Activated naive CD4-positive, alpha-beta T cell treated with anti-CD3 and anti-CD28 coated beads for 36 hours (primary cell): Measurements from ENCODE around the gene GRIP1. TPM values are rescaled to one million over a fixed set of nuclear protein-coding genes. Genes with fewer than 3 reads are reported as not detected.
"Not testable (repeated sequence)": the region's sequence is repeated elsewhere in the genome, so short reads cannot be mapped to it uniquely, and the experiment has no call there.

Source experiments
- CTCF ChIA-PET: fragments of 350-600 bp; sonication (Branson Sonifier 250); formaldehyde crosslinking; loops from one replicate; lab custom pipeline; 2021; ENCODE audit warnings: antibody characterized with exemption; lab: Charles Lee
- DNase-seq: peaks from one replicate; pipeline ENCODE4 v3.0.0-alpha.2; 2020
- H3K27ac Mint-ChIP-seq: one replicate; pipeline ENCODE4 v1.8.0; 2021; ENCODE audit warnings: mild to moderate bottlenecking, mixed read lengths
- H3K27me3 Mint-ChIP-seq: one replicate; pipeline ENCODE4 v1.8.0; 2021; ENCODE audit warnings: low read depth, mixed read lengths
- H3K36me3 Mint-ChIP-seq: one replicate; pipeline ENCODE4 v1.8.0; 2021; ENCODE audit warnings: low read depth, mixed read lengths
- H3K4me1 Mint-ChIP-seq: one replicate; pipeline ENCODE4 v1.8.0; 2021; ENCODE audit warnings: low read depth, mixed read lengths
- H3K4me3 Mint-ChIP-seq: one replicate; pipeline ENCODE4 v1.8.0; 2021; ENCODE audit warnings: mild to moderate bottlenecking, moderate library complexity, mixed read lengths
- H3K9me3 Mint-ChIP-seq: one replicate; pipeline ENCODE4 v1.8.0; 2021; ENCODE audit warnings: mixed read lengths
- intact Hi-C: fragments of 100-400 bp; cut with micrococcal nuclease; formaldehyde crosslinking; loops from one replicate; pipeline ENCODE4 v1.15.1; 2023
- total RNA-seq, 2 experiments: library from RNA; stranded (reverse); gene quantifications; one replicate each; pipeline ENCODE4 v1.2.3, GENCODE V29; 2021

The GRIP1 gene
- total RNA-seq, 2 experiments from 2014 or later, result 1.2 to 2.2 TPM

DNA sequence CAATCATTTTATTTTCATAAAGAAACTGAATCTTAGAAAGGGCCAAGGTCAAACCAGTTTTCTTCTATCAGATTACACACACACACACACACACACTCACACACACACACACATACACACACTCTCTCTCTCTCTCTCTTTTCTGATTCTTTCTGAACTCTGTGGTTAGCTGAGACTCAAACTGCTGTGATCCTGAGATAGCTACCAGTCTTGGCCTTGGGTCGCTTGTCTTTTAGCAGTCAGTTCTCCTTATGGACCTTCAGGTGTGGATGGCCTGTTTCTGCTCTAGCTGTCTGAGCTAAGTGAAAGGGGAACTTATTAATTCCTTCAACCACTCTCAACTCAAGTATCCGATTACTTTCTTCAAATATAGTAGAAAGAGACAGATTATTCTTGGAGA is 145.1 kb downstream of the GRIP1 start:
- H3K4me1 Mint-ChIP-seq, result no peaks in the 10 kb centered on the region
- peaks cover under 1% of the 10 kb centered on the region for H3K9me3 Mint-ChIP-seq
- H3K27ac Mint-ChIP-seq, result no peak overlapping the region
- no peak overlapping the region for H3K4me3 Mint-ChIP-seq
- H3K36me3 Mint-ChIP-seq, result peaks cover under 1% of the 10 kb centered on the region
- intact Hi-C loops, result no loop called here
- no peaks in the 10 kb centered on the region for H3K27me3 Mint-ChIP-seq
- no peak for DNase-seq
- CTCF ChIA-PET, result interaction anchor here (0.8 kb wide), 1 partner anchor 15 kb away, joined by 3 read pairs; no protein-coding TSS in a partner anchor

DNA sequence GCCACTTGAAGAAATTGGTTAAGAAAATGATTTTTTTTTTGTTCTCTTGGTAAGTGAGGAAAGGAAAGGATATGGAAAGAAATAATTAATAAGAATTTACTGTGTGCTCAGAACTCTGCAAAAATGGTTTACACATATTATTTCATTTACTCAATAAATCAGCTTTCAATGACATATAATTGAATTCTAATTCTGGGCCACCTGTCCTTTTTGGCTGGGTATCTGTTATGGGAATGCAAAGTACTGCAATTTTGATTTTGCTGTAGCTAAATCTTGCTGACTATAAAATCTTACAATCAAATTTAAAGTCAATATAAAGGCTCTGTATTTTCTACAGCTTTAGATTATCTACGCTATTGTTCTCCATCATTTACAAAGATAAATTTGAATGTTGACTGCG is 147.1 kb downstream of the GRIP1 start:
- CTCF ChIA-PET, result no interaction called here
- no peak for DNase-seq
- intact Hi-C loops, result no loop called here
- H3K27ac Mint-ChIP-seq, result no peak overlapping the region
- H3K27me3 Mint-ChIP-seq, result no peaks in the 10 kb centered on the region
- no peak overlapping the region for H3K4me3 Mint-ChIP-seq
- H3K36me3 Mint-ChIP-seq, result peaks cover 4% of the 10 kb centered on the region
- peaks cover 4% of the 10 kb centered on the region for H3K9me3 Mint-ChIP-seq
- no peaks in the 10 kb centered on the region for H3K4me1 Mint-ChIP-seq

DNA sequence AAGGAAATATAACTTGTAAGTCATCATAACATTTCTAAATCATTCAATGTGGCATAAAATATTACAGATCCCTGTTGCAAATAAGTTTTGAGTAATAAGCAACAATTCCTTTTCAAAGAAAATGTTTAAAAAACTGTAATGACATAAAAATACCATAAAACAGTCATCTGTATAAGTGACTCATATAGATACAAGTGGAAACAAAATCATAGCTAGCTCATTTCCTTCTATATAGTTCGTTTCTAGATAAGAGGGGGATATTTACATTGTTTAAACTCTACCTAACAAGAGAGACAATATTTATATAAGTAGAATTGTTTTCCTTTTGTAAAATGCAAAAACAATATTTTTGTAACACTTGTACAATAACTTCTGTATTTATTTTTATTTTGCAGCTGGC is 148.9 kb downstream of the GRIP1 start:
- Mint-ChIP-seq H3K4me3 (no peak overlapping the region), H3K27me3 (no peaks in the 10 kb centered on the region), H3K27ac (no peak overlapping the region), H3K9me3 (peaks cover 4% of the 10 kb centered on the region), H3K4me1 (no peaks in the 10 kb centered on the region), H3K36me3 (peaks cover 4% of the 10 kb centered on the region)
- DNase-seq, result no peak
- intact Hi-C loops, result no loop called here
- CTCF ChIA-PET, result interaction anchor here (0.7 to 0.8 kb wide), 2 partner anchors 87 to 758 kb away, joined by 3 to 4 read pairs; no protein-coding TSS in a partner anchor

DNA sequence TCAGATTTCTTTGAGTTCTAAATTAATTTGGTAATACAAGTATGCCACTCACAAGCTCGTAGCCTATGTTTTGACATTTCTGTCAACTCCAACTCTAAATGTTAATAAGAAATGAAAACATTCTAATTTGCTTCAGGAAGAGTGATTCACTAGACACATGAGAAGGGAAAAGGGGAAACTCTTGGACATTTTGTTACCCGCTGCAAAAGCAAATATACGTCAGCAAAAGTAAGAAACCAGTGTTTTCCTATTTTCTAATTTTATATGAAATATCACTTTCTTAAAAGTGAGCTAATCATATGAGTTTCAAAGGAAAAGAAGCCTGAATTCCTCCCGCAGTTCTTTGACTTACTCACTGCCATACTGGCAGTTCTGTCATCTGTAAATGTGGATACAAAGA is 162.3 kb downstream of the GRIP1 start:
- CTCF ChIA-PET, result no interaction called here
- Mint-ChIP-seq H3K4me1 (no peaks in the 10 kb centered on the region), H3K9me3 (no peaks in the 10 kb centered on the region), H3K36me3 (peaks cover 1% of the 10 kb centered on the region), H3K4me3 (no peak overlapping the region), H3K27ac (no peak overlapping the region), H3K27me3 (no peaks in the 10 kb centered on the region)
- DNase-seq, result no peak
- intact Hi-C loops, result no loop called here

DNA sequence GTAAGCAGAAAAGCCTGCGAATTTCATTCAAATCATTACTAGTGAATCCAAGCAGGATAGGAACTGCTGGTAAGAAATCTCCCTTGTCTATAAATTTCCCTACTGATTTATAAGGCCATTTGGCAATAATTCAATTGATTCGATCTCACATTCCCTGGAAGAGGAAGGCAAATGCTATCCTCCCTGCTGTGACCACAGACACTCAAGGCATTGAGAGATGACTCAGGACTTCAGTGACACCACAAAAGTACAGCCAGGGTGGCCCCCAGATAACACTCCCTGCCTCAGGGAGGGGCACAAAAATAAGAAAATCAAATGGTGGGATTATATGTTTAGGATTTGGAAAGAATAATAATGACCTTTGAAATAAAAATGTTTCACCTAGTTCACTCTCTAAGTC is 162.7 kb downstream of the GRIP1 start:
- Mint-ChIP-seq H3K36me3 (no peaks in the 10 kb centered on the region), H3K27ac (no peak overlapping the region), H3K9me3 (peaks cover 2% of the 10 kb centered on the region), H3K27me3 (no peaks in the 10 kb centered on the region), H3K4me1 (no peaks in the 10 kb centered on the region), H3K4me3 (no peak overlapping the region)
- CTCF ChIA-PET, result no interaction called here
- intact Hi-C loops, result no loop called here
- no peak for DNase-seq

DNA sequence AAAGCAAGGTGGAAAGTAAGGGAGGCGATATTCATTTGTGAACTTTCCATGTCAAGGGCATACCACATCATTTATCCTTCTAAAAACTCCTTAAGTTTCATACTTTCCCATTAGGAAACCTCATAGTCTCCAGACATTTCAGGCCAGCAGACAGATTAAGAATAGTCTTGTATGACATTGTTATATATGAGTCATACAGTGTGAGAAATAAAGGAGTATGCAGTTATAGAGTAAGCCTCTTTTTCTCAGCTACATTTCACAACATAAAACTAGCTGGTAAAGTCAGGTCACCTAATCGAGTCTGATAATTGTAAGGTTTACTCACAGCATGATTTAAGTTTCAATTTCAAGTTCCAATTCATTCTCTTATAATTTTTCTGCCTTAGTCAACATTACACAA is 164.3 kb downstream of the GRIP1 start:
- no peak for DNase-seq
- Mint-ChIP-seq H3K4me3 (no peak overlapping the region), H3K27ac (no peak overlapping the region), H3K27me3 (no peaks in the 10 kb centered on the region), H3K4me1 (no peaks in the 10 kb centered on the region), H3K36me3 (no peaks in the 10 kb centered on the region), H3K9me3 (peaks cover 2% of the 10 kb centered on the region)
- intact Hi-C loops, result no loop called here
- CTCF ChIA-PET, result no interaction called here

DNA sequence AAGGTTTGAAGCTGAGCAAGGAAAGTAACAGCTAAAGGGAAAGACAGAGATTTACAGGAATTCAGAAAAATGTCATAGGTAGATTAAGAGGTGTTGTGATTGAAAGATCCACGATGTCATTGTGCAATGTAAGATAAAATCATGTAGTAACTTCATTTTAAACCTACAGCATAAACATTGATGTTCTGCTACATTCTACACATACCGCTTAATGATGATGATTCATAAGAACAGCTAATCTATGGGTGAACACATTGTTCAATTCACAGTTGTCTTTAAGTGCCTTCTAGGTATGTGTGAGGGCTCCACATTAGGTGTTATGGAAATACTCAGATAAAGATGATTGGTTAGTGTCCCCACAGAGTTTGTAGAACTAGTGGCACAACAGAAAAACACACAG is 170.9 kb downstream of the GRIP1 start:
- Mint-ChIP-seq H3K27ac (no peak overlapping the region), H3K4me3 (no peak overlapping the region), H3K27me3 (no peaks in the 10 kb centered on the region), H3K9me3 (peaks cover 2% of the 10 kb centered on the region), H3K36me3 (no peaks in the 10 kb centered on the region), H3K4me1 (no peaks in the 10 kb centered on the region)
- no peak for DNase-seq
- intact Hi-C loops, result no loop called here
- CTCF ChIA-PET, result no interaction called here

DNA sequence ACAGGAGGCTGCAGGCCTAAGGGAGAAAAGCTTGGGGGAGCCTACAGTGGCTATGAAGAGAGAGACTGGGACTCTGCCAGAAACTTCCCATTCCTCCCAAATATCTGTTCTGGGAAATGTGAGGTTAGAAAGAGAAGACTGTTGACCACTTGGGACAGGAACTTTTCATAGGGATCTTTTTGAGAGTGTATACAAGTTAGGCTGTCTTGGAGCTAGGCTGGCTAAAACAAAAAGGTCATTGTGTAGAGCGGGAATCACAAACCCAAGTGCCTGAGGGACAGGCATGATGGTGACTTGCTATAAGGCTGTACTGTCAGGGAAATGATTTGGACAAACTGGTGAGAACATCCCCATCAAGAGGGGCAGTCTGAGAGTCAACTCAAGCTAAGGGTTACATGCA is 175.1 kb downstream of the GRIP1 start:
- CTCF ChIA-PET, result no interaction called here
- H3K9me3 Mint-ChIP-seq, result no peaks in the 10 kb centered on the region
- no peak for DNase-seq
- no peak overlapping the region for H3K4me3 Mint-ChIP-seq
- no peaks in the 10 kb centered on the region for H3K27me3 Mint-ChIP-seq
- intact Hi-C loops, result no loop called here
- H3K27ac Mint-ChIP-seq, result no peak overlapping the region
- no peaks in the 10 kb centered on the region for H3K36me3 Mint-ChIP-seq
- no peaks in the 10 kb centered on the region for H3K4me1 Mint-ChIP-seq

DNA sequence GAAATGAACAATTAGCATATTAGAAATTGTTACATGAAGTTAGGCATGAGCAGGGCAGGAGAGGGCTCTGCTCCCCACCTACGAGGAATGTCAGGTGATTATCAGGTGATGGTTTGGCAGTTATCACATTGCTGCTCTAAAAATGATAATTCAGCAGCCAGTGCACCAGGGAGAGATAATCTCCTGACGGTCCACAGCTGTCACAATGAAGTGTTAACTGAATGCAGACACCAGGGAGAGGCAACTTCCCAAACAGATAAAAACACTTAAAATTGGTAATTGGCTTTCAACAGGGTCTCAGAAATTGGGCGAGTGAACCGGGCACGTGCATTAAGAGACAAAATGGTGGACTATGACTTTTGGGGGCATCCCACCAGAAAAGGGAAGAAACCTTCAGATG is 176.0 kb downstream of the GRIP1 start:
- Mint-ChIP-seq H3K27ac (no peak overlapping the region), H3K36me3 (no peaks in the 10 kb centered on the region), H3K9me3 (no peaks in the 10 kb centered on the region), H3K4me3 (no peak overlapping the region), H3K27me3 (no peaks in the 10 kb centered on the region), H3K4me1 (no peaks in the 10 kb centered on the region)
- CTCF ChIA-PET, result no interaction called here
- intact Hi-C loops, result no loop called here
- DNase-seq, result no peak

DNA sequence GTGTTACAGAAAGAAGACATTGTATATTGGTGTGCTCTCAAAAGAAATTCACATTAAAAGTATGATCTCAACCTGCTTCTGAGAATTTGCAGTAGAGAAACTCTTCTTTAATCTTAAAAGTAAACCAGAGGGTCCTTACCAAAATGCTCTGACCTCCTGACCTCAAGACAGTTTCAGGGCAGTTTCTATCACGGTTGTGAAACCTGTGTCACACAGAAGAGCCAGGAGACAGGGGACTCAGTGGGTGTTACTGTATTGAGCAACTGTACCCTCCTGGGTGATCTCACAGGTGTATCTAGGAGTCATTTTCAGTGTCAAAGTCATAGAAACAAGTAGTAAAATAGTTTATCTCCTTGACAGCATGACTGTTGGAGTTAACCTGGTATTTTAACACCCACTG is 178.0 kb downstream of the GRIP1 start:
- Mint-ChIP-seq H3K27ac (no peak overlapping the region), H3K27me3 (no peaks in the 10 kb centered on the region), H3K4me3 (no peak overlapping the region), H3K36me3 (no peaks in the 10 kb centered on the region), H3K4me1 (no peaks in the 10 kb centered on the region), H3K9me3 (no peaks in the 10 kb centered on the region)
- intact Hi-C loops, result no loop called here
- no peak for DNase-seq
- CTCF ChIA-PET, result no interaction called here

DNA sequence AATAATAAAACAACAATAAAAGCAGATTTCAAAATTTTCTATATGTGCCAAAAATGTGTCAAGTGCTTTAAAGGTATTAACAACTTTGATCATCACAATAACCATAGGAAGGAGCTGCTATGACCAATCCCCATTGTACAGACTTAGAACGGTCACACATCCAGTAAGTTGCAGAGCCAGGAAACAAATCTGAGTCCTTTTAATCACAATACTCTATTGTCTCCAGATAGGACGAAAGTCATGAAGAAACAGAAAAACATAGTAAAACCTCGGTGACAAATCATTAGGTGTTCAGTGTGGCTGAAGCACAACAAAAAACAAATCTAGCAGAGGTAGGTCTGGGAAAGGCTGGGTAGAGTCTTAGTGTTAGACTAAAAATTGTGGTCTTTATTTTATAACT is 178.8 kb downstream of the GRIP1 start:
- CTCF ChIA-PET, result no interaction called here
- intact Hi-C loops, result no loop called here
- Mint-ChIP-seq H3K4me3 (no peak overlapping the region), H3K4me1 (no peaks in the 10 kb centered on the region), H3K9me3 (no peaks in the 10 kb centered on the region), H3K36me3 (no peaks in the 10 kb centered on the region), H3K27me3 (no peaks in the 10 kb centered on the region), H3K27ac (no peak overlapping the region)
- no peak for DNase-seq

DNA sequence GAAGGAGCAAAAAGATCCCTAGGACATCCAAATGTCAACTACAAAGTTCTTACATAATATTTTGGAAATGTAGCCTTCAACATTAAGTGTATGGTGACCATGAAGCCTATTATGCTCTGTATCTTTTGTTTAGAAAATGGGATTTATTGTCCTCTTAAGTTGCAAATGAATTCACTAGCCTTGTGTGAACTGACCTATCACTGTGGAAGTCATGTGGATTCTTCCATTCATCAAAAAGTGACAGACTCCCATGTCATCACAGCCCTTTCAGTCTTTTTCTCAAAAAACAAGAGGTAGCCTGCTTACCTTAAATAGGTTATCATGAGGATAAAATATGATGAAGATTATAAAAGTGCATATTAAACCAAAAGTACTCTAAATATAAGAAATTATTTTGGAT is 179.9 kb downstream of the GRIP1 start:
- H3K9me3 Mint-ChIP-seq, result no peaks in the 10 kb centered on the region
- intact Hi-C loops, result no loop called here
- H3K4me1 Mint-ChIP-seq, result no peaks in the 10 kb centered on the region
- no peak for DNase-seq
- no peaks in the 10 kb centered on the region for H3K36me3 Mint-ChIP-seq
- CTCF ChIA-PET, result no interaction called here
- no peak overlapping the region for H3K4me3 Mint-ChIP-seq
- H3K27ac Mint-ChIP-seq, result no peak overlapping the region
- no peaks in the 10 kb centered on the region for H3K27me3 Mint-ChIP-seq

DNA sequence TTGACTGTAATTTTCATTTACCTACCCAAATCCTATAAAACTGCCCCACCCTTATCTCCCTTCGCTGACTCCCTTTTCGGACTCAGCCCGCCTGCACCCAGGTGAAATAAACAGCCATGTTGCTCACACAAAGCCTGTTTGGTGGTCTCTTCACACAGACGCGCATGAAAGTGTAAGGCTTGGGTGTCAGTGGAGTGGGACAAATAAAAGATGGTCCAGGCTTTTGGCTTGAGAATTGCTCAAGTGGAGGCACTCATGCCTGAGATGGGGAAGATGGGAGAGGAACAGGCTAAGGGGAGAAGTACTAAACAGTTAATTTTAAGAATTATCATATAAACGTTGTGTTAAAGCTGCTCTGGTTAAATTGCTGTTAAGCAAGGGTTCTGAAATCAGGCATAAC is 180.8 kb downstream of the GRIP1 start:
- H3K9me3 Mint-ChIP-seq, H3K4me3 Mint-ChIP-seq, H3K27ac Mint-ChIP-seq, H3K36me3 Mint-ChIP-seq, CTCF ChIA-PET, DNase-seq, intact Hi-C loops, H3K27me3 Mint-ChIP-seq, H3K4me1 Mint-ChIP-seq: not testable (repeated sequence)
